K562 (cell line): ENCODE results near the gene ABHD16A. TPM values are rescaled to one million over a fixed set of nuclear protein-coding genes. Genes with fewer than 3 reads are reported as not detected.

Source experiments
- FOXP4 ChIP-seq: sonication (generic); formaldehyde crosslinking; IDR thresholded peaks from 2 replicates; pipeline ENCODE4 v1.8.0; 2022; ENCODE audit warnings: mild to moderate bottlenecking, missing genetic modification reagents, borderline replicate concordance
- GTF2A2 ChIP-seq: IDR thresholded peaks from 2 replicates; pipeline ENCODE4 v1.6.1; 2016; ENCODE audit warnings: mild to moderate bottlenecking, missing genetic modification characterization, missing compliant biosample characterization
- HIVEP1 ChIP-seq: fragments of 250-450 bp; sonication (Bioruptor Pico); IDR thresholded peaks from 2 replicates; pipeline ENCODE4 v1.4.0; 2020; ENCODE audit warnings: mild to moderate bottlenecking
- HNRNPLL ChIP-seq: fragments of 200-400 bp; formaldehyde crosslinking; IDR thresholded peaks from 2 replicates; pipeline ENCODE4 v1.6.1; 2017; ENCODE audit warnings: low read length, low read depth, mild to moderate bottlenecking; ENCODE audit not compliant: poor library complexity, severe bottlenecking
- MLLT1 ChIP-seq, 2 experiments: fragments of 450-650 bp; IDR thresholded peaks; 2 replicates each; pipeline ENCODE4 v1.6.1; 2016
- MTA3 ChIP-seq: fragments of 450-650 bp; formaldehyde crosslinking; IDR thresholded peaks from 2 replicates; pipeline ENCODE4 v1.6.1; 2017; ENCODE audit warnings: mild to moderate bottlenecking, borderline replicate concordance
- SNAPC5 ChIP-seq: fragments of 250-450 bp; sonication (Bioruptor Pico); IDR thresholded peaks from 2 replicates; pipeline ENCODE4 v1.8.0; 2021; ENCODE audit warnings: moderate library complexity, mild to moderate bottlenecking, inconsistent platforms
- SRSF1 ChIP-seq: fragments of 200-400 bp; formaldehyde crosslinking; IDR thresholded peaks from 2 replicates; pipeline ENCODE4 v1.6.1; 2017; ENCODE audit warnings: mild to moderate bottlenecking, low read depth, low read length, moderate library complexity
- XRCC5 ChIP-seq: fragments of 200-400 bp; formaldehyde crosslinking; IDR thresholded peaks from 2 replicates; pipeline ENCODE4 v1.6.1; 2017; ENCODE audit warnings: low read depth, mild to moderate bottlenecking, low read length
- ZFP30 ChIP-seq: fragments of 250-450 bp; sonication (Bioruptor Pico); IDR thresholded peaks from 2 replicates; pipeline ENCODE4 v1.8.0; 2022; ENCODE audit warnings: moderate library complexity, mild to moderate bottlenecking, inconsistent platforms, borderline replicate concordance
- ZNF347 ChIP-seq: fragments of 450-650 bp; formaldehyde crosslinking; IDR thresholded peaks from 2 replicates; pipeline ENCODE4 v1.4.0; 2020; ENCODE audit warnings: low read depth, mild to moderate bottlenecking, moderate library complexity
- ZNF592 ChIP-seq: fragments of 450-650 bp; IDR thresholded peaks from 2 replicates; pipeline ENCODE4 v1.6.1; 2017; ENCODE audit warnings: antibody characterized with exemption, mild to moderate bottlenecking
- ZNF75A ChIP-seq: fragments of 450-650 bp; formaldehyde crosslinking; IDR thresholded peaks from 2 replicates; pipeline ENCODE4 v1.4.0; 2020; ENCODE audit warnings: mild to moderate bottlenecking
- ZNF830 ChIP-seq: fragments of 250-450 bp; sonication (Bioruptor Pico); IDR thresholded peaks from 2 replicates; pipeline ENCODE4 v1.5.0; 2021; ENCODE audit warnings: mild to moderate bottlenecking
- polyA plus RNA-seq, 8 experiments: library from polyadenylated mRNA; depleted of rRNA in 4 of 8; stranded (reverse) in 5 of 8; unstranded in 3 of 8; fragments of >200 nt; fragmentation: Nextera tagmentation in 2 of 8; fragmentation: Illumina TruSeq in 1 of 8; extraction: Ambion mirVana in 2 of 8; extraction: Trizol in 1 of 8; gene quantifications; 2 replicates each; pipeline versions ENCODE4 v1.2.1 to v1.2.3, GENCODE V29; 2011 to 2014; ENCODE audit warnings: inconsistent platforms in 1 of 8, missing spikeins in 1 of 8
- total RNA-seq, 7 experiments: library from RNA; depleted of rRNA in 6 of 7; stranded (reverse); fragments of >200 nt in 6 of 7; fragmentation: Illumina TruSeq in 2 of 7; extraction: Trizol in 2 of 7; gene quantifications; 2 replicates each; pipeline versions ENCODE4 v1.2.1 to v1.2.3, GENCODE V29; 2011 to 2021; ENCODE audit warnings: low replicate concordance in 1 of 7

Gene ABHD16A
- total and polyA plus RNA-seq, 9 of the 15 experiments (the other 6 are each of a cell fraction or from before 2014, with no cell fraction given) = 25.8 to 120 (median 81.6) TPM

- peak; percentile 82 for TF ChIP-seq ZNF592
- TF ChIP-seq ZFP30 = no peak
- TF ChIP-seq ZNF347 (CRISPR knock-in tag) = no peak
- peak; percentile 72 for TF ChIP-seq ZNF75A
- TF ChIP-seq MTA3 = peak; percentile 100
- peak; percentile 66 to 95; a peak in 2 of 4 replicates for TF ChIP-seq MLLT1 (IDR thresholded peaks at IDR 0.05)
- no peak for TF ChIP-seq GTF2A2 (tag)
- TF ChIP-seq ZNF830 (CRISPR knock-in tag) = 0 out of 2 replicates have a peak, but pooled peaks have one; percentile 25
- 0 out of 2 replicates have a peak, but pooled peaks have one; percentile 61 for TF ChIP-seq XRCC5
- peak; percentile 99 for TF ChIP-seq HNRNPLL
- TF ChIP-seq FOXP4 (CRISPR knock-in tag) = peak; percentile 92
- TF ChIP-seq HIVEP1 (CRISPR knock-in tag) = no peak
- no peak for TF ChIP-seq SNAPC5 (CRISPR knock-in tag)
- TF ChIP-seq SRSF1 = no peak
These were observed at the start of gene ABHD16A (continued) for GRCh38 chr6:31702819-31703716.
